NCI-H82 treated with DMSO at 0.1 percent for 48 hours (cell line): Measurements from ENCODE around the gene VCY.
"Not testable (repeated sequence)": the region's sequence is repeated elsewhere in the genome, so short reads cannot be mapped to it uniquely, and the experiment has no call there.

ENCODE experiments used
- DNase-seq: peaks from one replicate; lab custom pipeline; 2025; ENCODE audit not compliant: unreplicated experiment; lab: John Stamatoyannopoulos, UW

VCY gene

DNA sequence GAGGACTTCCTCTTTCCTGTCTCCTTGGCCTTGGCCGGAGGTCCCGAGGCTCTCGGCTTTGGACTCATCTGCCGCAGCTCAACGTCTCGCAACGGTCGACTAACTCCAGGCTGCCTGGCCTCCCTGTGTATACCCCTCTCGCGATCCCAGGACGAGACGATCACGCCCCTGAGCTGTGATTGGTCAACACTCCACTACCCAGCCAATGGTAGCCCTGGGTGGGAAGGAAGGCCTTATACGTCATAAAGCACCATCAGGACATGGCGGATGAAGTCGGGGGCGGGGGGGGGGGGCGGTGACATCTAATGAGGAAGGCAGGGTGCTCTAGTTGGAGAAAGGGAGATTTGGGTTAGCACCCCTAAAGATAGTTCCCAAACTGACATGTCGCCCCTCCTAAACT lies at the start of gene VCY:
Gene VCY, minus strand, starts transcription at position 101 of the 400 bp plus-strand sequence. Its CDS starts 33 bp downstream, at position 68.
- not testable (repeated sequence) for DNase-seq

DNA sequence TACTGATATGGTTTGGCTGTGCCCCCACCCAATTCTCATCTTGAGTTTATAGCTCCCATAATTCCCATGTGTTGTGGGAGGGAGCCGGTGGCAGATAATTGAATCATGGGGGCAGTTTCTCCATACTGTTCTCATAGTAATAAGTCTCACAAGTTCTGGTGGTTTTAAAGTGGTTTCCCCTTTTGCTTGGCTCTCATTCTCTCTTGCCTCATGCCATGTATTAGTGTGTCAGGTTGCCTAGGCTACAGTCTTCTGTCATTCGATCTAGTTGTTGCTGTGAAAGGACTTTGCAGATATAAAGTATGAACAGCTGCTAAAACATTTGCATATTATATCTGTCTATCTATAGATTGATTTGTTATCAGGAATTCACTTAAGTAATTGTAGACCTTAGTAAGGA lies 44.1 kb upstream of the VCY start:
- DNase-seq, result not testable (repeated sequence)

DNA sequence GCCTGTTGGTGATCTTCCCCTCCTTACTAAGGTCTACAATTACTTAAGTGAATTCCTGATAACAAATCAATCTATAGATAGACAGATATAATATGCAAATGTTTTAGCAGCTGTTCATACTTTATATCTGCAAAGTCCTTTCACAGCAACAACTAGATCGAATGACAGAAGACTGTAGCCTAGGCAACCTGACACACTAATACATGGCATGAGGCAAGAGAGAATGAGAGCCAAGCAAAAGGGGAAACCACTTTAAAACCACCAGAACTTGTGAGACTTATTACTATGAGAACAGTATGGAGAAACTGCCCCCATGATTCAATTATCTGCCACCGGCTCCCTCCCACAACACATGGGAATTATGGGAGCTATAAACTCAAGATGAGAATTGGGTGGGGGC lies 25.6 kb upstream of the VCY start:
- not testable (repeated sequence) for DNase-seq

DNA sequence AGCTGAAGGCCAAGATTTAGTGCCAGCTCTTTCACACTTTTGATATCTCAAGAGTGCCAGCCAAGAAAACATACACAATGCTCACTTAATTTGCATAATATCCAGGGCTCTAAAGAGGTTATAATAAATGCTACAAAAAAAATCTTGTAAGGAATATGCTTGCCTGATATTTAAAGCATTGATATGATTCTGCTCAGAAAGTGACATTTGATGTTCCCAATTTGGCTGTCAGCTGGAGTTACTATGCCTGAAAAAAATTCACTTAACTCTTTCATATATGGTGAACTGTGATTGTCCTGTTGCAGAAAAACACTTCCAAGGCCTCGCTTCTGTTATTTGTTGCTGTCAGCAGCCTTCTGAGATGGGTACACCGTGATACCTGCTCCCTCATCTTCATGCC lies 43.9 kb downstream of the VCY start:
- DNase-seq, result not testable (repeated sequence)
